Testis (tissue), 2 donors: ENCODE measurements around the gene SMIM32.

Source experiments
- POLR2A ChIP-seq: fragments of 450-650 bp; IDR thresholded peaks from one replicate; pipeline ENCODE4 v1.6.1; 2017; ENCODE audit warnings: antibody characterized with exemption, mild to moderate bottlenecking, moderate library complexity
- TF ChIP-seq, protein P1 (sequence below), 3 experiments: fragments of 450-650 bp in 2 of 3; fragments of 200-600 bp in 1 of 3; sonication (generic) in 1 of 3; IDR thresholded peaks; one replicate each; pipeline ENCODE4 v1.5.1; 2016 to 2019; ENCODE audit warnings: antibody characterized with exemption in 3 of 3, mild to moderate bottlenecking in 2 of 3, moderate library complexity in 1 of 3

DNA sequence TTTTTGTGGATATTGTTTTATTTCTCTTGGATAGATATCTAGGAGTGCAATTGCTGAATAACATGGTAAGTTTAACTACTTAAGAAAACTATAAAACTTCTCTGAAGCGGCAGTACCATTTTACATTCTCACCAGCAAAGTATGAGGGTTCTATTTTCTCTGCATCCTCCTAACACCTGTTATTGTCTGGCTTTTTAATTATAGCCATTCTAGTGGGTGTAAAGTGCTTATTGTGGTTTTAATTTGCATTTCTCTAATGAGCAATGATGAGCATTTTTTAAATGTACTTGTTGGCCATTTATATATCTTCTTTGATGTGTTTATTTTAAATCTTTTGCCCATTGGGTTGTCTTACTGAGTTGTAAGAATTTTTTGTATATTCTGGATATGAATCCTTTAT lies 28.7 kb downstream of the SMIM32 start:
- TF ChIP-seq, protein P1, sequence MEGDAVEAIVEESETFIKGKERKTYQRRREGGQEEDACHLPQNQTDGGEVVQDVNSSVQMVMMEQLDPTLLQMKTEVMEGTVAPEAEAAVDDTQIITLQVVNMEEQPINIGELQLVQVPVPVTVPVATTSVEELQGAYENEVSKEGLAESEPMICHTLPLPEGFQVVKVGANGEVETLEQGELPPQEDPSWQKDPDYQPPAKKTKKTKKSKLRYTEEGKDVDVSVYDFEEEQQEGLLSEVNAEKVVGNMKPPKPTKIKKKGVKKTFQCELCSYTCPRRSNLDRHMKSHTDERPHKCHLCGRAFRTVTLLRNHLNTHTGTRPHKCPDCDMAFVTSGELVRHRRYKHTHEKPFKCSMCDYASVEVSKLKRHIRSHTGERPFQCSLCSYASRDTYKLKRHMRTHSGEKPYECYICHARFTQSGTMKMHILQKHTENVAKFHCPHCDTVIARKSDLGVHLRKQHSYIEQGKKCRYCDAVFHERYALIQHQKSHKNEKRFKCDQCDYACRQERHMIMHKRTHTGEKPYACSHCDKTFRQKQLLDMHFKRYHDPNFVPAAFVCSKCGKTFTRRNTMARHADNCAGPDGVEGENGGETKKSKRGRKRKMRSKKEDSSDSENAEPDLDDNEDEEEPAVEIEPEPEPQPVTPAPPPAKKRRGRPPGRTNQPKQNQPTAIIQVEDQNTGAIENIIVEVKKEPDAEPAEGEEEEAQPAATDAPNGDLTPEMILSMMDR (IDR thresholded peaks at IDR 0.05): no peak
- no peak for TF ChIP-seq POLR2A
